ENCODE data around the gene BBS7. TPM values are rescaled to one million over a fixed set of nuclear protein-coding genes. Genes with fewer than 3 reads are reported as not detected.

Gene BBS7
- polyA plus RNA-seq, 1 donor from 2014 or later = 60.9 TPM

- H3K36me3 ChIP-seq (ENCODE audit: insufficient read depth, low read length) = no peaks in the 10 kb centered on the region
- H4K20me1 ChIP-seq (ENCODE audit: insufficient read depth) = no peaks in the 10 kb centered on the region
- no peak overlapping the region for H3K4me2 ChIP-seq (ENCODE audit: low read length)
- no peak overlapping the region for H3K9ac ChIP-seq (ENCODE audit: low read length)
- H2AFZ ChIP-seq (ENCODE audit: low read depth, low read length) = no peak overlapping the region
- no peaks in the 10 kb centered on the region for H3K9me2 ChIP-seq (ENCODE audit: insufficient read depth, low read length)
- H3K27ac ChIP-seq (ENCODE audit: low read length) = no peak overlapping the region
- no peaks in the 10 kb centered on the region for H3K9me3 ChIP-seq (ENCODE audit: low read length)
- TF ChIP-seq TAF1 (IDR thresholded peaks at IDR 0.05; ENCODE audit: low read depth) = no peak
- TF ChIP-seq EP300 (conservative IDR thresholded peaks at IDR 0.05; ENCODE audit: poor library complexity, severe bottlenecking) = no peak
- no peak for TF ChIP-seq SMC3 (conservative IDR thresholded peaks at IDR 0.05; ENCODE audit: poor library complexity)
- TF ChIP-seq CTCF (IDR thresholded peaks at IDR 0.05; ENCODE audit: poor library complexity, severe bottlenecking) = no peak
- TF ChIP-seq MXI1 (conservative IDR thresholded peaks at IDR 0.05; ENCODE audit: poor library complexity, severe bottlenecking) = no peak
- TF ChIP-seq REST (IDR thresholded peaks at IDR 0.05; ENCODE audit: borderline replicate concordance) = no peak
- no peak for TF ChIP-seq POLR2AphosphoS5 (IDR thresholded peaks at IDR 0.05)
- TF ChIP-seq RAD21 (conservative IDR thresholded peaks at IDR 0.05) = no peak
- no peak for TF ChIP-seq EZH2 (IDR thresholded peaks at IDR 0.05; ENCODE audit: borderline replicate concordance, insufficient read depth, low read length, poor library complexity, severe bottlenecking)
- no peaks in the 10 kb centered on the region for H3K27me3 ChIP-seq (ENCODE audit: insufficient read depth, low read depth, low read length)
- no peak overlapping the region for H3K4me3 ChIP-seq (ENCODE audit: low read length)
- no peaks in the 10 kb centered on the region for H3F3A ChIP-seq (ENCODE audit: insufficient read depth, low read length, poor library complexity, severe bottlenecking)
- no peaks in the 10 kb centered on the region for H3K79me2 ChIP-seq (replicated peaks; ENCODE audit: insufficient read depth, low read length)
Observed at GRCh38 chr4:121885115-121885514, 14.8 kb upstream of the BBS7 start.

- Histone ChIP-seq H3K36me3 (ENCODE audit: insufficient read depth, low read length) (no peaks in the 10 kb centered on the region), H3K4me2 (ENCODE audit: low read length) (no peak overlapping the region), H3K9ac (ENCODE audit: low read length) (no peak overlapping the region), H3K9me3 (ENCODE audit: low read length) (no peaks in the 10 kb centered on the region), H3F3A (ENCODE audit: insufficient read depth, low read length, poor library complexity, severe bottlenecking) (no peaks in the 10 kb centered on the region), H3K27ac (ENCODE audit: low read length) (no peak overlapping the region), H2AFZ (ENCODE audit: low read depth, low read length) (no peak overlapping the region), H3K9me2 (ENCODE audit: insufficient read depth, low read length) (no peaks in the 10 kb centered on the region), H3K27me3 (ENCODE audit: insufficient read depth, low read depth, low read length) (no peaks in the 10 kb centered on the region), H4K20me1 (ENCODE audit: insufficient read depth) (no peaks in the 10 kb centered on the region), H3K4me3 (ENCODE audit: low read length) (no peak overlapping the region), H3K79me2 (replicated peaks; ENCODE audit: insufficient read depth, low read length) (no peaks in the 10 kb centered on the region)
- no peak for TF ChIP-seq RAD21 (conservative IDR thresholded peaks at IDR 0.05)
- no peak for TF ChIP-seq SMC3 (conservative IDR thresholded peaks at IDR 0.05; ENCODE audit: poor library complexity)
- no peak for TF ChIP-seq EZH2 (IDR thresholded peaks at IDR 0.05; ENCODE audit: borderline replicate concordance, insufficient read depth, low read length, poor library complexity, severe bottlenecking)
- TF ChIP-seq EP300 (conservative IDR thresholded peaks at IDR 0.05; ENCODE audit: poor library complexity, severe bottlenecking) = no peak
- TF ChIP-seq MXI1 (conservative IDR thresholded peaks at IDR 0.05; ENCODE audit: poor library complexity, severe bottlenecking) = no peak
- TF ChIP-seq CTCF (IDR thresholded peaks at IDR 0.05; ENCODE audit: poor library complexity, severe bottlenecking) = no peak
- no peak for TF ChIP-seq TAF1 (IDR thresholded peaks at IDR 0.05; ENCODE audit: low read depth)
- no peak for TF ChIP-seq POLR2AphosphoS5 (IDR thresholded peaks at IDR 0.05)
Observed at GRCh38 chr4:121881158-121881557, 10.9 kb upstream of the BBS7 start.

Measured in neural cell (in vitro differentiated cells).